ENCODE measurements around the gene BLOC1S1.

The BLOC1S1 gene

GRCh38 chr12:55704824-55705718 is 10.8 kb upstream of the BLOC1S1 start:
- Histone ChIP-seq H3K4me2 (ENCODE audit: insufficient read depth, low read length) (no peak overlapping the region), H3K79me2 (ENCODE audit: insufficient read depth, low read length) (no peaks in the 10 kb centered on the region)

GRCh38 chr12:55705782-55706402 is 10.0 kb upstream of the BLOC1S1 start:
- ATAC-seq (ENCODE audit: insufficient read depth, low read depth): peak; percentile 58; the same call in 2 of the 3 replicates
- H3K27ac ChIP-seq (ENCODE audit: low read length): no peak overlapping the region
- TF ChIP-seq CTCF (IDR thresholded peaks at IDR 0.05; ENCODE audit: borderline replicate concordance, extremely low read depth, low read length, poor library complexity, severe bottlenecking) (peak; percentile 48), EZH2 (IDR thresholded peaks at IDR 0.05; ENCODE audit: borderline replicate concordance, low read depth, low read length, severe bottlenecking) (no peak)
- H3K4me3 ChIP-seq (ENCODE audit: low read depth in 1 of 2, low read length in 2 of 2): no peak overlapping the region
- no peaks in the 10 kb centered on the region for H3K36me3 ChIP-seq (ENCODE audit: insufficient read depth, low read length)
- no peaks in the 10 kb centered on the region for H3K9me3 ChIP-seq (ENCODE audit: insufficient read depth, low read length, severe bottlenecking)
- H3K27me3 ChIP-seq (ENCODE audit: insufficient read depth, low read length, poor library complexity): peaks cover 40% of the 10 kb centered on the region
- H3K9ac ChIP-seq (ENCODE audit: low read depth, low read length): no peak overlapping the region
- H3K79me2 ChIP-seq (ENCODE audit: insufficient read depth, low read length): no peaks in the 10 kb centered on the region
- H3K4me2 ChIP-seq (ENCODE audit: insufficient read depth, low read length): no peak overlapping the region
- H2AFZ ChIP-seq (ENCODE audit: low read depth, low read length): no peak overlapping the region
- peaks cover 9% of the 10 kb centered on the region for H3K4me1 ChIP-seq (ENCODE audit: insufficient read depth, low read length)
- H4K20me1 ChIP-seq (ENCODE audit: insufficient read depth, low read length): no peaks in the 10 kb centered on the region
- no peak for DNase-seq

More at GRCh38 chr12:55704824-55705718, 10.8 kb upstream of the BLOC1S1 start:
- Histone ChIP-seq H3K36me3 (ENCODE audit: insufficient read depth, low read length) (no peaks in the 10 kb centered on the region), H3K9ac (ENCODE audit: low read depth, low read length) (no peak overlapping the region), H3K4me3 (ENCODE audit: low read depth in 1 of 2, low read length in 2 of 2) (no peak overlapping the region), H3K27ac (ENCODE audit: low read length) (no peak overlapping the region), H4K20me1 (ENCODE audit: insufficient read depth, low read length) (no peaks in the 10 kb centered on the region), H3K9me3 (ENCODE audit: insufficient read depth, low read length, severe bottlenecking) (no peaks in the 10 kb centered on the region), H3K4me1 (ENCODE audit: insufficient read depth, low read length) (peaks cover 9% of the 10 kb centered on the region), H3K27me3 (ENCODE audit: insufficient read depth, low read length, poor library complexity) (peaks cover 40% of the 10 kb centered on the region), H2AFZ (ENCODE audit: low read depth, low read length) (no peak overlapping the region)
- ATAC-seq (ENCODE audit: insufficient read depth, low read depth) (no peak), DNase-seq (no peak)
- TF ChIP-seq CTCF (IDR thresholded peaks at IDR 0.05; ENCODE audit: borderline replicate concordance, extremely low read depth, low read length, poor library complexity, severe bottlenecking) (no peak), EZH2 (IDR thresholded peaks at IDR 0.05; ENCODE audit: borderline replicate concordance, low read depth, low read length, severe bottlenecking) (no peak)

- TF ChIP-seq CTCF (IDR thresholded peaks at IDR 0.05; ENCODE audit: borderline replicate concordance, extremely low read depth, low read length, poor library complexity, severe bottlenecking) (no peak), EZH2 (IDR thresholded peaks at IDR 0.05; ENCODE audit: borderline replicate concordance, low read depth, low read length, severe bottlenecking) (no peak)
- Histone ChIP-seq H3K9ac (ENCODE audit: low read depth, low read length) (no peak overlapping the region), H3K27me3 (ENCODE audit: insufficient read depth, low read length, poor library complexity) (peaks cover 40% of the 10 kb centered on the region), H3K4me1 (ENCODE audit: insufficient read depth, low read length) (peaks cover 9% of the 10 kb centered on the region), H3K79me2 (ENCODE audit: insufficient read depth, low read length) (no peaks in the 10 kb centered on the region), H3K9me3 (ENCODE audit: insufficient read depth, low read length, severe bottlenecking) (no peaks in the 10 kb centered on the region), H3K27ac (ENCODE audit: low read length) (no peak overlapping the region), H3K36me3 (ENCODE audit: insufficient read depth, low read length) (no peaks in the 10 kb centered on the region), H2AFZ (ENCODE audit: low read depth, low read length) (no peak overlapping the region), H3K4me3 (ENCODE audit: low read depth in 1 of 2, low read length in 2 of 2) (no peak overlapping the region), H3K4me2 (ENCODE audit: insufficient read depth, low read length) (no peak overlapping the region), H4K20me1 (ENCODE audit: insufficient read depth, low read length) (no peaks in the 10 kb centered on the region)
- ATAC-seq (ENCODE audit: insufficient read depth, low read depth) (no peak), DNase-seq (no peak)
These were observed 9.2 kb upstream of the BLOC1S1 start for GRCh38 chr12:55706568-55707218.

Data from DND-41 (cell line).